ENCODE measurements around the gene POU6F2. TPM values are rescaled to one million over a fixed set of nuclear protein-coding genes. Genes with fewer than 3 reads are reported as not detected.

The POU6F2 gene
- total RNA-seq, 2 donors from 2014 or later, result 5.2 to 6.3 TPM

GRCh38 chr7:39280337-39280736 is 302.6 kb downstream of the POU6F2 start:
- no peak for ATAC-seq
- intact Hi-C loops (cut with DNase I), result no loop called here
- H3K9me3 ChIP-seq, result no peaks in the 10 kb centered on the region
- no peaks in the 10 kb centered on the region for H3K4me1 ChIP-seq
- TF ChIP-seq POLR2A (IDR thresholded peaks at IDR 0.05), result no peak
- TF ChIP-seq CTCF (IDR thresholded peaks at IDR 0.05), result no peak
- H3K27ac ChIP-seq, result no peak overlapping the region
- H3K36me3 ChIP-seq (replicated peaks in 1 of 2; ENCODE audit: insufficient read depth in 1 of 2, low read depth in 2 of 2), result no peaks in the 10 kb centered on the region
- no peak for DNase-seq
- no peaks in the 10 kb centered on the region for H3K27me3 ChIP-seq
- no peak overlapping the region for H3K4me3 ChIP-seq
- WGBS, 2 donors, result 0% methylated on average over 1 of the region's 1 CpG

- TF ChIP-seq POLR2A (IDR thresholded peaks at IDR 0.05) (no peak), CTCF (IDR thresholded peaks at IDR 0.05) (no peak)
- H3K27ac ChIP-seq, result no peak overlapping the region
- no peaks in the 10 kb centered on the region for H3K36me3 ChIP-seq (replicated peaks in 1 of 2; ENCODE audit: insufficient read depth in 1 of 2, low read depth in 2 of 2)
- WGBS, 2 donors, result 36 to 39% methylated on average over 2 of the region's 2 CpGs
- no peak for DNase-seq
- intact Hi-C loops (cut with DNase I), result no loop called here
- no peaks in the 10 kb centered on the region for H3K27me3 ChIP-seq
- H3K4me3 ChIP-seq, result no peak overlapping the region
- no peak for ATAC-seq
- no peaks in the 10 kb centered on the region for H3K9me3 ChIP-seq
- no peaks in the 10 kb centered on the region for H3K4me1 ChIP-seq
Measured at GRCh38 chr7:39285256-39285655, 307.5 kb downstream of the POU6F2 start.

GRCh38 chr7:39288303-39288702 is 310.6 kb downstream of the POU6F2 start:
- no peak for ATAC-seq
- no peak for TF ChIP-seq CTCF (IDR thresholded peaks at IDR 0.05)
- TF ChIP-seq POLR2A (IDR thresholded peaks at IDR 0.05), result no peak
- no peak overlapping the region for H3K4me3 ChIP-seq
- WGBS, 2 donors, result 54 to 59% methylated on average over 3 of the region's 3 CpGs
- no peaks in the 10 kb centered on the region for H3K4me1 ChIP-seq
- H3K36me3 ChIP-seq (replicated peaks in 1 of 2; ENCODE audit: insufficient read depth in 1 of 2, low read depth in 2 of 2), result no peaks in the 10 kb centered on the region
- no peaks in the 10 kb centered on the region for H3K9me3 ChIP-seq
- DNase-seq, result no peak
- no peak overlapping the region for H3K27ac ChIP-seq
- intact Hi-C loops (cut with DNase I), result no loop called here
- H3K27me3 ChIP-seq, result no peaks in the 10 kb centered on the region

GRCh38 chr7:39291628-39292410 is 314.1 kb downstream of the POU6F2 start:
- Histone ChIP-seq H3K9me3 (no peaks in the 10 kb centered on the region), H3K27me3 (no peaks in the 10 kb centered on the region), H3K36me3 (replicated peaks in 1 of 2; ENCODE audit: insufficient read depth in 1 of 2, low read depth in 2 of 2) (no peaks in the 10 kb centered on the region), H3K4me1 (no peaks in the 10 kb centered on the region), H3K27ac (no peak overlapping the region), H3K4me3 (no peak overlapping the region)
- ATAC-seq, result no peak
- 43 to 48% methylated on average over 10 of the region's 10 CpGs for WGBS, 2 donors
- intact Hi-C loops (cut with DNase I), result no loop called here
- TF ChIP-seq CTCF (IDR thresholded peaks at IDR 0.05) (no peak), POLR2A (IDR thresholded peaks at IDR 0.05) (no peak)
- DNase-seq, result no peak

All from body of pancreas (tissue), 4 donors.